Measurements from ENCODE around the gene DYSF. TPM values are rescaled to one million over a fixed set of nuclear protein-coding genes. Genes with fewer than 3 reads are reported as not detected.

Gene DYSF
- total and polyA plus RNA-seq, 2 donors (not counting 1 experiment from before 2014, with no cell fraction given), result 0.17 to 0.43 TPM

GRCh38 chr2:71678874-71679273 lies 225.5 kb downstream of the DYSF start:
- TF ChIP-seq CTCF (IDR thresholded peaks at IDR 0.05) (no peak), EZH2 (IDR thresholded peaks at IDR 0.05; ENCODE audit: borderline replicate concordance, insufficient read depth, low read depth, low read length, poor library complexity, severe bottlenecking) (no peak)
- Histone ChIP-seq H3K9ac (ENCODE audit: low read length) (no peak overlapping the region), H4K20me1 (ENCODE audit: control insufficient read depth, insufficient read depth, low read length, poor library complexity, severe bottlenecking) (no peaks in the 10 kb centered on the region), H2AFZ (ENCODE audit: insufficient read depth, low read depth, low read length, poor library complexity, severe bottlenecking) (no peak overlapping the region), H3K27ac (ENCODE audit: low read length in 2 of 2) (no peak overlapping the region), H3K27me3 (replicated peaks in 1 of 4; ENCODE audit: control extremely low read depth in 1 of 4, control insufficient read depth in 3 of 4, insufficient read depth in 4 of 4, low read length in 3 of 4) (peaks cover 0 to 2% (median 0%) of the 10 kb centered on the region in 4 experiments), H3K4me1 (ENCODE audit: control insufficient read depth in 2 of 2, insufficient read depth in 2 of 2, low read length in 2 of 2) (no peaks in the 10 kb centered on the region), H3K36me3 (replicated peaks in 1 of 2; ENCODE audit: control extremely low read depth in 1 of 2, control insufficient read depth in 1 of 2, extremely low read depth in 1 of 2, insufficient read depth in 2 of 2, low read length in 1 of 2) (no peaks in the 10 kb centered on the region), H3K9me3 (ENCODE audit: control extremely low read depth in 1 of 3, control insufficient read depth in 2 of 3, insufficient read depth in 1 of 3, low read length in 2 of 3) (no peaks in the 10 kb centered on the region), H3K79me2 (ENCODE audit: control insufficient read depth, insufficient read depth, low read length) (no peaks in the 10 kb centered on the region), H3K4me3 (ENCODE audit: control extremely low read depth in 1 of 5, extremely low read depth in 1 of 5, insufficient read depth in 1 of 5, low read depth in 2 of 5, low read length in 4 of 5) (no peak overlapping the region), H3K4me2 (replicated peaks; ENCODE audit: low read depth, low read length, poor library complexity, severe bottlenecking) (no peak overlapping the region)
- Mint-ChIP-seq H3K27ac (no peak overlapping the region), H3K9me3 (ENCODE audit: insufficient read depth) (no peaks in the 10 kb centered on the region), H3K27me3 (peaks cover 4% of the 10 kb centered on the region), H3K4me3 (no peak overlapping the region), H3K4me1 (no peaks in the 10 kb centered on the region)
- DNase-seq (no peak), ATAC-seq (ENCODE audit: low read depth) (no peak)
- intact Hi-C loops (cut with micrococcal nuclease), result no loop called here
- CTCF ChIA-PET, result no interaction called here
- WGBS (ENCODE audit: insufficient coverage), result 85% methylated on average over 6 of the region's 6 CpGs
- POLR2A ChIA-PET, result no interaction called here

GRCh38 chr2:71679491-71679890 lies 226.1 kb downstream of the DYSF start:
- DNase-seq, result no peak
- no peaks in the 10 kb centered on the region for H3K79me2 ChIP-seq (ENCODE audit: control insufficient read depth, insufficient read depth, low read length)
- intact Hi-C loops (cut with micrococcal nuclease), result no loop called here

More at GRCh38 chr2:71679491-71679890, 226.1 kb downstream of the DYSF start:
- H2AFZ ChIP-seq (ENCODE audit: insufficient read depth, low read depth, low read length, poor library complexity, severe bottlenecking), result no peak overlapping the region
- no peaks in the 10 kb centered on the region for H3K9me3 ChIP-seq (ENCODE audit: control extremely low read depth in 1 of 3, control insufficient read depth in 2 of 3, insufficient read depth in 1 of 3, low read length in 2 of 3)
- H3K27ac ChIP-seq (ENCODE audit: low read length in 2 of 2), result no peak overlapping the region
- Mint-ChIP-seq H3K9me3 (ENCODE audit: insufficient read depth) (no peaks in the 10 kb centered on the region), H3K27ac (no peak overlapping the region), H3K4me1 (no peaks in the 10 kb centered on the region), H3K4me3 (no peak overlapping the region), H3K27me3 (peaks cover 4% of the 10 kb centered on the region)
- no peak overlapping the region for H3K4me2 ChIP-seq (replicated peaks; ENCODE audit: low read depth, low read length, poor library complexity, severe bottlenecking)
- peaks cover 0 to 2% (median 0%) of the 10 kb centered on the region in 4 experiments for H3K27me3 ChIP-seq (replicated peaks in 1 of 4; ENCODE audit: control extremely low read depth in 1 of 4, control insufficient read depth in 3 of 4, insufficient read depth in 4 of 4, low read length in 3 of 4)
- H3K4me1 ChIP-seq (ENCODE audit: control insufficient read depth in 2 of 2, insufficient read depth in 2 of 2, low read length in 2 of 2), result no peaks in the 10 kb centered on the region
- no CpG with 5 or more reads among the region's 4 CpGs for WGBS (ENCODE audit: insufficient coverage)
- no peak for TF ChIP-seq EZH2 (IDR thresholded peaks at IDR 0.05; ENCODE audit: borderline replicate concordance, insufficient read depth, low read depth, low read length, poor library complexity, severe bottlenecking)
- TF ChIP-seq CTCF (IDR thresholded peaks at IDR 0.05), result no peak
- ChIA-PET POLR2A (no interaction called here), CTCF (no interaction called here)
- H3K36me3 ChIP-seq (replicated peaks in 1 of 2; ENCODE audit: control extremely low read depth in 1 of 2, control insufficient read depth in 1 of 2, extremely low read depth in 1 of 2, insufficient read depth in 2 of 2, low read length in 1 of 2), result no peaks in the 10 kb centered on the region
- no peak overlapping the region for H3K9ac ChIP-seq (ENCODE audit: low read length)
- ATAC-seq (ENCODE audit: low read depth), result no peak
- no peak overlapping the region for H3K4me3 ChIP-seq (ENCODE audit: control extremely low read depth in 1 of 5, extremely low read depth in 1 of 5, insufficient read depth in 1 of 5, low read depth in 2 of 5, low read length in 4 of 5)
- H4K20me1 ChIP-seq (ENCODE audit: control insufficient read depth, insufficient read depth, low read length, poor library complexity, severe bottlenecking), result no peaks in the 10 kb centered on the region

Measured in B cell (primary cell).